Retinal pigment epithelial cell (primary cell): ENCODE data around the gene CASP3.

Experiments
- DNase-seq: peaks from one replicate; pipeline ENCODE4 v3.0.0-alpha.2; 2010; ENCODE audit warnings: low read depth
- H3K4me3 ChIP-seq: 2 replicates; pipeline ENCODE4 v1.5.1; 2011; ENCODE audit warnings: mild to moderate bottlenecking, low read length, control low read depth, moderate library complexity
- TF ChIP-seq, protein P1 (sequence below): conservative IDR thresholded peaks from 2 replicates; pipeline ENCODE4 v1.5.1; 2011; ENCODE audit warnings: low read depth, low read length, control low read depth, inconsistent platforms

Gene CASP3

DNA sequence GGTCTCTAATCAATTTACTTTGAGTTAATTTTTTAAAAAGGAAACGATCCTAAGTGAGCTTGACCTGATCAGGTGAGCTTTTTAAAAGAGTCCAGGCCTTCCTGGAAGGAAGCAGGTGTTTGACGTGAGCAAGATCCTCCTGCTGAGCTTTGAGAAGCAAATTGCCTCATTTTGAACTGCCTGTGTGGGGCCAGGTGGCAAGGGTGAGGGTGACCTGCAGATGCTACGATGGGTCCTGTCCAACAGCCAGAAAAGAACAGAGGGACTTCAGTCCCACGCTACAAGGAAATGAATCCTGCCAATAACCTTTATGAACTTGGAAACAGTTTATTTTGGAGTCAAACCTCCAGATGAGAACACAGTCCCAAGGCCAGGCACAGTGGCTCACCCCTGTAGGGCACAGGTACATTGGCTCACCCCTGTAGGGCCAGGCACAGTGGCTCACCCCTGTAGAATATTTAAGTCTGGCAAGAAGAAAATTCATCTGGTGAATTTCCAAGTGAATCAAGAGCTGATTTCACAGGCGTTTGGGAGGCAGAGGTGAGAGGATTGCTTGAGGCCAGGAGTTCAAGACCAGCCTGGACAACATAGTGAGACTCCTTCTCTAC lies 58.1 kb downstream of the CASP3 start:
- no peak overlapping the region for H3K4me3 ChIP-seq
- no peak for DNase-seq
- TF ChIP-seq, protein P1, sequence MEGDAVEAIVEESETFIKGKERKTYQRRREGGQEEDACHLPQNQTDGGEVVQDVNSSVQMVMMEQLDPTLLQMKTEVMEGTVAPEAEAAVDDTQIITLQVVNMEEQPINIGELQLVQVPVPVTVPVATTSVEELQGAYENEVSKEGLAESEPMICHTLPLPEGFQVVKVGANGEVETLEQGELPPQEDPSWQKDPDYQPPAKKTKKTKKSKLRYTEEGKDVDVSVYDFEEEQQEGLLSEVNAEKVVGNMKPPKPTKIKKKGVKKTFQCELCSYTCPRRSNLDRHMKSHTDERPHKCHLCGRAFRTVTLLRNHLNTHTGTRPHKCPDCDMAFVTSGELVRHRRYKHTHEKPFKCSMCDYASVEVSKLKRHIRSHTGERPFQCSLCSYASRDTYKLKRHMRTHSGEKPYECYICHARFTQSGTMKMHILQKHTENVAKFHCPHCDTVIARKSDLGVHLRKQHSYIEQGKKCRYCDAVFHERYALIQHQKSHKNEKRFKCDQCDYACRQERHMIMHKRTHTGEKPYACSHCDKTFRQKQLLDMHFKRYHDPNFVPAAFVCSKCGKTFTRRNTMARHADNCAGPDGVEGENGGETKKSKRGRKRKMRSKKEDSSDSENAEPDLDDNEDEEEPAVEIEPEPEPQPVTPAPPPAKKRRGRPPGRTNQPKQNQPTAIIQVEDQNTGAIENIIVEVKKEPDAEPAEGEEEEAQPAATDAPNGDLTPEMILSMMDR = no peak

DNA sequence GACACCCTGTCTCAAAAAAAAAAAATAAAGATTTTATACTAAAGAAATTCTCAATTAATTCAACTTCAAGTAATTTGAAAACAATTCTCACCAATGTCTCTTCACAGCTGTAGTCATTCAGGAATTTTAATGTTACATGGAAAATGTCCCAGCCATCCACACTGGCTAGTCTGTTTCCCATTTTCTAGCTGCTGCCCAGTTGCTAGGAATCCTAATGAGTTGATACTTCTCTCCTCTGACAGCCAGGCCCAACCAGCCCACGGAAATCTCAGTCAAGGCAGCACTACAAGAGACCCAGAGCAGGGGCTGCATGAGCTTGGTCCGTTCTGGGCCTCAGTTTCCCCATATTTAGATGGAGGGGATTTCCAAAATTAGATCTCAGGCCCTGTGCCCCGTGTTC lies 59.1 kb downstream of the CASP3 start:
- no peak overlapping the region for H3K4me3 ChIP-seq
- DNase-seq = no peak
- TF ChIP-seq, protein P1 = no peak

DNA sequence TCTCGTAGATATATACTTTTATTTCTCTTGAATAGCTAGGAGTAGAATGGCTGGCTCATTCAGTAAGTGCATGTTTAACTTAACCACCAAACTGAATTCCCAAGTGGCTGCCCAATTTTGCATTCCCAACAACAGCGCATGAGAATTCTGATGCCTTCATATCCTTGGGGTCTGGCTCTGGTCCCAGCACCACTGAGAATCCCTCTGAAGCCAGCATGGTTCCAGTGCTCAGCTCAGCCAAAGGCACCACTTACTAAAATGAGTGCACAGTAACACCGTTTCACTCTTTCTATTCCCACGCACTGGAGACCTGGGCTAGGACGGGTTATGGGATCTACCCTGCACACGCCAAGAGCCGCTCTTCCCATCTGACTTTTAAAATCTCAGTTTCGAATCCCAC lies 60.4 kb downstream of the CASP3 start:
- no peak overlapping the region for H3K4me3 ChIP-seq
- DNase-seq = no peak

DNA sequence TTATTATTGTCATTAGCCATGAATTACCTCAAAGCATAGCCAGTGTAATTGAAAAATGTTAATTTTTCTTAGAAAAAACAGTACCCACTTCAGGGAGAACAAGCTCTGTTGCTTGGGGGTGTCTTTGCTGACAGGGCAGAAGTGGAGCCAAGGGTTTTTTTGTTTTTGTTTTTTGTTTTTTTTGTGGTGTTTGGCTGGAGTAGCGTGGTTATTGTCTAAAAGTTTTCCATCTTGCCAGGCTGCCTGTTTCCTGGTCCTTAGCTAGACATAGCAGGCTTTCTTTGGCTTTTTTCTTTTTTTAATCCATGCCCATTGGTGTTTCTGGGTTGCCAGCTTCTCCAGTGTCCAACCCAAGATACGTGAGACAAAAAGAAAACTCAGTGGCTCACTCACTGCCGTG lies 61.5 kb downstream of the CASP3 start:
- TF ChIP-seq, protein P1 = no peak
- H3K4me3 ChIP-seq = no peak overlapping the region
- DNase-seq = no peak

More for the DNA sequence above, 60.4 kb downstream of the CASP3 start:
- TF ChIP-seq, protein P1 = no peak

DNA sequence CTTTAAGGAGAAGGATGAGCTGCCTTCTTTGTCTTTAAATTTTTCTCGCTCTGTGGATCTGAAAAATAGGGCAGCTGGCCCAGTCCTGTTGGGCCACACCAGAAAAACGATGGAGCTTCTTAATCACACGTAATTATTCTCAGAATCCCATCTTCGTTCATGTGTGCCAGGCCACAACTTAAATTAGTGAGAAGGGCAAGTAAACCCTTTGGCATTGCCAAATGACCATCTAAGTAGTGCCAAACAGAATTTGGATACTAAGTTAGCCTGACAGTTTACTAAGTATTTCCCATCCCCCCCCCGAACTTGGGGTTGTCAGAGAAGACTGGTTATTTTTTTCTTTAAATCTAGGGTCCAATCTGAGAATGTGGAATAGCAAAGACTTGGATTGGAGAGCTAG lies 62.0 kb downstream of the CASP3 start:
- TF ChIP-seq, protein P1 = no peak
- DNase-seq = no peak
- H3K4me3 ChIP-seq = no peak overlapping the region

DNA sequence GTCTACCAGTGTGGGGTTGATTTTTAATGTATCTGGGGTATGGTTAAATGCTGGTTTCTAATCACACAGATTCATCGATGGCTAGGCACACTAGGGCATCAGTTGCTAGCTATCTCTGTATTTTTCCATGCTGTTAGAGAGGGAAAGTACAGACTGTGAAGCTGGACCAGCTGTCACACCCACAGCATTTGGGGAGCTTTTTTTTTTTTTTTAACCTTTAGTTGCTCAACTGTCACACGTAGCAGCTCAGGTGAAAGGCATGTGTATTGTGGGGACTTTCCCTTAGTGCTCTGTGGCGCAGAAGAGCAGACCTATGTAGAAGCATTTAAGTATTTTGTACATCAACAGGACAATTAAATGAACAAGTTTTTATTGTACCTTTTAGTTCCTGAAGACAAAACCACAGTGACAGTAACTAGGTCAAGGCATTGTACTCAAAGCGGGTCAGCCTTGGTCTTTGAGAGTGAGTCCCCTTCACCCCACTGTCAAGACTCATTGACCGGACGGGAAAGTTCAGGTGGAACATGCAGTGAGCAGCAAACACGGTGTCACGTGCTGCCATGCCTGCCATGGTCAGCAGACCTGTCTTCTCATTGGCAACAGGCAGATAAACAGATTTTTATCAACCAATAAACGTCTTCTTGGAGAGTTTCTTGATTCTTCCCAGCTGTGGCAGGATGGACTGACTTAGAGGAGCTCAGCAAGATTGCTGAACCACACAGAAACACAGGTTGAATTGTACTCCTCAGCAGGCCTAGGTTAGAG lies 65.3 kb downstream of the CASP3 start:
- H3K4me3 ChIP-seq = no peak overlapping the region
- TF ChIP-seq, protein P1 = no peak

More for the DNA sequence above, 65.3 kb downstream of the CASP3 start:
- DNase-seq = no peak
